Measurements from ENCODE around the gene RTKN.
A peak's percentile ranks its signal among the peaks of the same experiment; 100 is the strongest.
"Not testable (repeated sequence)": the region's sequence is repeated elsewhere in the genome, so short reads cannot be mapped to it uniquely, and the experiment has no call there.

RTKN gene

DNA sequence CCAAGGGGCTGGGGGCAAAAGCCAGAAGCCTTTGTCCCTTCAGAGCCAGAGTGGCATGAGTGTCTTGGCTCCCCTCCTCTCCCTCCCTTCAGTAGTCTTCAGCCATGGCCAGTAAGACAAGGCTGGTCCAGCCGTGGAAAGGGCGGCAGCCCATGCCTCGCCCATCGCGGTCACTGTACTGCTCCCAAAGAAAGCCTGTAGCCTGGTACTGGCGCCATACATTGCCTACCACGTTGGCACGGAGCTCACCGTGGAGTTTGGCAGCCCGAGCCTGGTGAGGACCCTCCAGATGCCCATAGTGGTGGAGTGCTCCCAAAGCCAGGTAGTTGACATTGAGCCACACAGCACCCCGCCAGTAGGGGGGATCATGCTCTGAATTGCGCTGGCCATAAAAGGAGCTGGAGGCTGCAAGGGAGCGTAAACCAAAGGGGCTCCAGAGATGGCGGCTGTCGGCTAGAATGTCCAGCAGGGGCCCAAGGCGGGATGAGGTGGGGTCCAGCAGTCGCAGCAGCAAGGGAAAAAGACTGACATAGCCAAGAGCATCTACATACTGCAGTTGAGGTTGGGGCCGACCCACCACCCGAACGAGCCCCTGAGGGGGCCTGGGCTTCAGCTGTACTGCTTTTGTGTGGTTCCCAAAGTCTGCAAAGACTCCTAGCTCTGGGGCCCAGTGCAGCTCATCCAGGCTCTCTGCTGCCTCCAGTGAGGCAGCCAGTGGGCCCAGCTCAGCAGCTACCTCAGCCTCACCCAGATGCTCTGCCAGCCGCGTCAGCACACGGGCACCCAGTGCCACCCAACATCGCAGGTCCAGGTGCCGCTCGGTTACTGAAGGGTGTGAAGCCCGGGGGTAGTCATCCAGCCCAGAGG, 19.7 kb upstream of the RTKN start:
- DNase-seq (ENCODE audit: low spot score) = no peak

GRCh38 chr2:74460187-74460586, 18.4 kb upstream of the RTKN start:
- not testable (repeated sequence) for DNase-seq (ENCODE audit: low spot score)

- DNase-seq (ENCODE audit: low spot score) = not testable (repeated sequence)
Measured at GRCh38 chr2:74459503-74460118, 17.9 kb upstream of the RTKN start.

DNA sequence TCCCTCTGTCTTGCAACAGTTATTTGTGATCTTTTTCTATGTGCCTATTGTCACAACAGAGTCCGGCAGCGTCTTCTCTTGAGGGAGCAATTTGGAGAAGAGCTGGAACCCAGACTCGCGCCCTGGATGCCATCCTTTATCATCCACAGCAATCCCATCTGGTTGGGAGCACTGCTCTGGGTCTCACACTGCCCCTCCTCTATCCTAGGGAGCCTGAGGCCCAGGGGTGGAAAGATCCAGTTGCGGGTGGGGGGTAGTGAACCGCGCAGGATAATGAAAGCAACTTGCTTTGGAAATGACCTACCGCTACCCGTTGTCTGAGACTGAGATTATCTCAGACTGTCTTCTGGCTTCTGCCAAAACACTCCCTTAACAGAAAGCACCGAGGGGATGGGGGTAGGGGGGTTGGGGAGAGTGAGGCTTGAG, 17.2 kb upstream of the RTKN start:
- no peak for DNase-seq (ENCODE audit: low spot score)

GRCh38 chr2:74458132-74458937, 16.6 kb upstream of the RTKN start, which contains the start of gene WBP1:
WBP1 (plus strand) TSS chr2:74458438; CDS start chr2:74458603, 165 bp downstream.
- peak; percentile 96 for DNase-seq (ENCODE audit: low spot score)

- DNase-seq (ENCODE audit: low spot score) = no peak
Measured at GRCh38 chr2:74457549-74458131, 15.9 kb upstream of the RTKN start.

GRCh38 chr2:74457129-74457548, 15.4 kb upstream of the RTKN start:
- DNase-seq (ENCODE audit: low spot score) = no peak

GRCh38 chr2:74454654-74455511, 13.1 kb upstream of the RTKN start, which contains the start of gene INO80B:
INO80B (plus strand) TSS chr2:74455087; CDS start chr2:74455117, 30 bp downstream.
- peak; percentile 93 for DNase-seq (ENCODE audit: low spot score)

GRCh38 chr2:74450570-74451190, 8.9 kb upstream of the RTKN start:
- no peak for DNase-seq (ENCODE audit: low spot score)

- DNase-seq (ENCODE audit: low spot score) = no peak
Measured at GRCh38 chr2:74448771-74449170, 7.0 kb upstream of the RTKN start.

DNA sequence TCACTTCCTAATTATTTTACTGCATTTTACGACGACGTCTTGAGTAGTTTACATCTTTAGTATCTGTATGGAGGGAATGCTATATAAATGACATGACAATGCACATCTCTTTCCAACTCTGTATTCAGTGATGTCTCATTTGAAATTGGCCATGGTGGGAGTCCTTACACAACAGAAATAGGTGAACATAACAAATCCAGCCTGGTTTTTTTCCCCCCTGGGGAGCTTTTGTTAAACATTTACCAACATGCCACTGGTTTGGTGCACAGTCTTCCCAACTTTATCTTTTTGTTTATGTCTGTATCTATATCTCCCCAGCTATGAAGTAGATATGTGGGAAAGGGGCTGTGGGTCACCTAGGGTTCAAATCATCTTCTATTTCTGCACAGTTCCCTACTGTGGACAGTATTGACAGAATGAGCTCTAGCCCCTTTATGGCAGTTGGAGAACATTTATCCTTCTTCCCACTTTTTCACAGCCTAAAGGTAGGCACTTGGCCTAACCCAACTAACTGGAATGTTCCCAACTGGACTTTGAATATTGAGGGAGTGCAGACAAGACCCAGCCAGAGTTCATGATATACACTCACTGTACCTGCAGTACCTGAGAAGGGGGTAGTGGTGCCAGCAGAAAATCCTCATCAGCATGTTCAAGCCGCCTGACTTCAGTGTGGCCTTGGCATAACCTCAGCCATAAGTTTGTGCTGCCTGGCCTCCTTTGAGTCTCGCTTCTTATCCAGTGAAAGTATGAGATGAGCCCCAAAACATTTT, 5.7 kb upstream of the RTKN start:
- DNase-seq (ENCODE audit: low spot score) = no peak

GRCh38 chr2:74444498-74445318, 3.0 kb upstream of the RTKN start:
- no peak for DNase-seq (ENCODE audit: low spot score)

DNA sequence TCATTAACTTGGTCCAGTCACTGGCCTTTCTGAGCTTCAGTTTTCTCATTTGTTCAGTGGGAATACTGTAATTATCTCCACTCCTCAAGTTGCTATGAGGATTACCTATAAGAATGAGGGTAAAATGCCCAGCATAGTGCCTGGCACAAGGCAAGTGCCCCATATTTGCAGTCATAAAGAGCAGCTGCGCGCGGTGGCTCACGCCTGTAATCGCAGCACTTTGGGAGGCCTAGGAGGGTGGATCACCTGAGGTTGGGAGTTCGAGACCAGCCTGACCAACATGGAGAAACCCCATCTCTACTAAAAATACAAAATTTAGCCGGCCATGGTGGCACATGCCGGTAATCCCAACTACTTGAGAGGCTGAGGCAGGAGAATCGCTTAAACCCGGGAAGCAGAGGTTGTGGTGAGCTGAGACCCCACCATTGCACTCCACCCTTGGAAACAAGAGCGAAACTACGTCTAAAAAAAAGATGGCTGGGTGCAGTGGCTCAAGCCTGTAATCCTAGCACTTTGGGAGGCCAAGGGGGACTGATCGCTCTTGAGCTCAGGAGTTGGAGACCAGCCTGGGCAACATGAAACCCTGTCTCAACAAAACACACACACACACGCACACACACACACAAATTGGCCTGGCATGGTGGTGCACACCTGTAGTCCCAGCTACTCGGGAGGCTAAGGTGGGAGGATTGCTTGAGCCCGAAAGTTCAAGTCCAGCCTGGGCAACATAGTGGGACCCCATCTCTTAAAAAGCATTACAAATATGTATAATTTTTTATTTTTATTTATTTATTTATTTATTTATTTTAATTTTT, 953 bp upstream of the RTKN start:
- DNase-seq (ENCODE audit: low spot score) = not testable (repeated sequence)

- no peak for DNase-seq (ENCODE audit: low spot score)
Measured at GRCh38 chr2:74441170-74441689, 507 bp downstream of the RTKN start.

DNA sequence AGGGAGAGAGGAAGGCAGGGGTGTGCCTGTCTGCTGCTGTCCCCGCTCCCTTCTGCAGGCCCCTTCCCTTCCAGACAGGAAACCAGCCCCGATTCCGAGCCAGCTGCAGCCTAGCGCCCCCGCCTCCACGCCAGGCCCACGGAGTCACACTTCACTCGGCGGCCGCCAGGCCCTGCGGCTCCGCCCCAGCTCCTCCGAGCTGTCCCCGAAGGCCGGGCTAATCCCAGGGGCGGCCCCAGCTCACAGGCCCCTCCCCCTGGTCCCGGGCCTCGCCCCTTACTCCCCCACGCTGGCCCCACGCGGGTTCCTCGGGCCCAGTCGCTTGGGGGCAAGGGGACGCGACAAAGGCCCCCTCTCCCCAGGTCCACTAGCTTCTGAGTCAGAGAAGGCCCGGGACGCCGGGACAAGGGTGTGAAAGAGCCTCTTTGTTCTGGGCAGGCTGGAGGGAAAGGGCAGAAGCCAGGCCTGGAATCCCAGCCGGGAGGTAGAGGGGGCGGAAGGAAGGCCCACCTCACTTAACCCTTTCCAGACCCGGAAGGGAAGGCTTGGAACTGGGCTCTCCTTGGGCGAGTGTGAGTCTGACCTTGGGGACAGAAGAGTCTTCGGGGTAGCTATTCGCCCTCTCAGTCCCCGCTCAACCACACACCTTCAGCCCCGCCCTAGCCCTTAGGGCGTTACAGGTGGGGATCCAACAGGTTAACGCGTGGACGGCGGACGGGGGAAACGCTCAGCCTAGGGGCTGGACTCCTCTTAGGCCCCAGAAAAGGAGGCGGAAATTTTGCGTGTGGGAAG, 1.2 kb downstream of the RTKN start:
- DNase-seq (ENCODE audit: low spot score) = peak; percentile 99

- DNase-seq (ENCODE audit: low spot score) = peak; percentile 85
Measured at GRCh38 chr2:74439803-74440377, 1.8 kb downstream of the RTKN start.

- no peak for DNase-seq (ENCODE audit: low spot score)
Measured at GRCh38 chr2:74439373-74439772, 2.4 kb downstream of the RTKN start.
